Breast epithelium (tissue), 3 donors: Measurements from ENCODE around the gene PRR22.

Experiments used
- CTCF ChIP-seq, 3 donors: fragments of 450-650 bp; IDR thresholded peaks; one replicate each; pipeline ENCODE4 v1.5.1; 2016 to 2017; ENCODE audit warnings: antibody characterized with exemption in 3 of 3, mild to moderate bottlenecking in 3 of 3, moderate library complexity in 3 of 3
- POLR2AphosphoS5 ChIP-seq, 3 donors: sonication (generic); formaldehyde crosslinking; IDR thresholded peaks; one replicate each; pipeline ENCODE4 v1.6.1; 2017; ENCODE audit warnings: antibody characterized with exemption in 3 of 3

GRCh38 chr19:5809469-5809868 lies 24.9 kb upstream of the PRR22 start:
- no peak for TF ChIP-seq CTCF (IDR thresholded peaks at IDR 0.05)
- no peak for TF ChIP-seq POLR2AphosphoS5 (IDR thresholded peaks at IDR 0.05)
